Trophoblast cell (in vitro differentiated cells and primary cell): ENCODE data around the gene ALK.

Experiments
- DNase-seq, 2 donors: peaks; one replicate each; pipeline ENCODE4 v3.0.0-alpha.2; 2016
- H2AFZ ChIP-seq: 2 replicates; pipeline ENCODE4 v1.6.1; 2013; ENCODE audit warnings: low read length, moderate library complexity, mild to moderate bottlenecking; ENCODE audit not compliant: insufficient read depth, poor library complexity
- H2AK5ac ChIP-seq: 2 replicates; pipeline ENCODE4 v1.6.1; 2013; ENCODE audit warnings: mild to moderate bottlenecking, low read length
- H2BK120ac ChIP-seq: 2 replicates; pipeline ENCODE4 v1.6.1; 2013; ENCODE audit warnings: low read length, mild to moderate bottlenecking, moderate library complexity; ENCODE audit not compliant: insufficient read depth, poor library complexity
- H2BK12ac ChIP-seq: 2 replicates; pipeline ENCODE4 v1.6.1; 2013; ENCODE audit warnings: mild to moderate bottlenecking, low read length, moderate library complexity
- H2BK5ac ChIP-seq: 2 replicates; pipeline ENCODE4 v1.6.1; 2013; ENCODE audit warnings: low read length, low read depth, moderate library complexity, mild to moderate bottlenecking; ENCODE audit not compliant: poor library complexity
- H3K14ac ChIP-seq: 2 replicates; pipeline ENCODE4 v1.6.1; 2013; ENCODE audit warnings: mild to moderate bottlenecking, low read length
- H3K18ac ChIP-seq: 2 replicates; pipeline ENCODE4 v1.6.1; 2013; ENCODE audit warnings: mild to moderate bottlenecking, low read length
- H3K23ac ChIP-seq: 2 replicates; pipeline ENCODE4 v1.6.1; 2013; ENCODE audit warnings: low read length
- H3K27ac ChIP-seq: 2 replicates; pipeline ENCODE4 v1.5.1; 2013; ENCODE audit warnings: low read depth, mild to moderate bottlenecking, inconsistent platforms, low read length, moderate library complexity
- H3K27me3 ChIP-seq: 2 replicates; pipeline ENCODE4 v1.6.1; 2013; ENCODE audit warnings: inconsistent platforms, mild to moderate bottlenecking, low read length, moderate library complexity; ENCODE audit not compliant: insufficient read depth
- H3K36me3 ChIP-seq, 2 experiments: 1 replicate in 1 of 2; 2 replicates in 1 of 2; pipeline ENCODE4 v1.6.1; 2013; ENCODE audit warnings: low read length in 2 of 2, mild to moderate bottlenecking in 2 of 2, moderate library complexity in 1 of 2; ENCODE audit not compliant: insufficient read depth in 2 of 2, control insufficient read depth in 1 of 2
- H3K4ac ChIP-seq: 2 replicates; pipeline ENCODE4 v1.6.1; 2013; ENCODE audit warnings: low read depth, mild to moderate bottlenecking, low read length, moderate library complexity
- H3K4me1 ChIP-seq, 2 experiments: 1 replicate in 1 of 2; 2 replicates in 1 of 2; pipeline ENCODE4 v1.6.1; 2013; ENCODE audit warnings: low read length in 2 of 2, mild to moderate bottlenecking in 2 of 2, moderate library complexity in 1 of 2; ENCODE audit not compliant: insufficient read depth in 2 of 2, control insufficient read depth in 1 of 2
- H3K4me2 ChIP-seq: 2 replicates; pipeline ENCODE4 v1.6.1; 2013; ENCODE audit warnings: inconsistent platforms, mild to moderate bottlenecking, low read length, moderate library complexity
- H3K4me3 ChIP-seq: 2 replicates; pipeline ENCODE4 v1.5.1; 2013; ENCODE audit warnings: mild to moderate bottlenecking, low read depth, low read length, inconsistent platforms
- H3K79me1 ChIP-seq: one replicate; pipeline ENCODE4 v1.6.1; 2013; ENCODE audit warnings: low read length
- H3K79me2 ChIP-seq: 2 replicates; pipeline ENCODE4 v1.6.1; 2013; ENCODE audit warnings: low read length, mild to moderate bottlenecking; ENCODE audit not compliant: control insufficient read depth, insufficient read depth, poor library complexity
- H3K9ac ChIP-seq: 2 replicates; pipeline ENCODE4 v1.6.1; 2013; ENCODE audit warnings: mild to moderate bottlenecking, low read length
- H3K9me3 ChIP-seq: 2 replicates; pipeline ENCODE4 v1.6.1; 2013; ENCODE audit warnings: low read depth, mild to moderate bottlenecking, control low read depth, inconsistent platforms, low read length; ENCODE audit not compliant: insufficient read depth
- H4K12ac ChIP-seq: 2 replicates; pipeline ENCODE4 v1.6.1; 2013; ENCODE audit warnings: low read depth, mild to moderate bottlenecking, low read length, moderate library complexity
- H4K8ac ChIP-seq: 2 replicates; pipeline ENCODE4 v1.6.1; 2013; ENCODE audit warnings: low read depth, mild to moderate bottlenecking, low read length, moderate library complexity
- H4K91ac ChIP-seq: one replicate; pipeline ENCODE4 v1.6.1; 2013; ENCODE audit warnings: low read depth, mild to moderate bottlenecking, low read length, moderate library complexity
- WGBS: extraction: QIAGEN DNeasy Blood & Tissue Kit; methylation state at CpG from one replicate; pipeline ENCODE4 v1.1.7; 2013; ENCODE audit warnings: missing lambda C conversion rate; ENCODE audit not compliant: insufficient read length, insufficient coverage; ENCODE audit errors: extremely low coverage; 5-methylcytosine and 5-hydroxymethylcytosine counted together

ALK gene

GRCh38 chr2:29780906-29781305 lies 140.5 kb downstream of the ALK start:
- no peak overlapping the region for H3K9ac ChIP-seq
- peaks cover 4 to 7% of the 10 kb centered on the region in 2 experiments for H3K4me1 ChIP-seq
- H4K8ac ChIP-seq = no peak overlapping the region
- H4K91ac ChIP-seq = peak overlapping the region; percentile 12
- peaks cover 2% of the 10 kb centered on the region for H3K9me3 ChIP-seq
- no peaks in the 10 kb centered on the region for H3K79me1 ChIP-seq
- H3K18ac ChIP-seq = no peak overlapping the region
- H3K27me3 ChIP-seq = no peaks in the 10 kb centered on the region
- H3K36me3 ChIP-seq = no peaks in the 10 kb centered on the region
- no peak overlapping the region for H3K14ac ChIP-seq
- H2AFZ ChIP-seq = no peak overlapping the region
- no peak overlapping the region for H3K23ac ChIP-seq
- H2BK120ac ChIP-seq = no peak overlapping the region
- no peak overlapping the region for H2AK5ac ChIP-seq
- H2BK12ac ChIP-seq = no peak overlapping the region
- H3K27ac ChIP-seq = no peak overlapping the region
- H3K4me3 ChIP-seq = no peak overlapping the region
- no peak overlapping the region for H3K4me2 ChIP-seq
- DNase-seq = no peak
- H3K4ac ChIP-seq = no peak overlapping the region
- no peak overlapping the region for H2BK5ac ChIP-seq
- H3K79me2 ChIP-seq = no peaks in the 10 kb centered on the region
- no peak overlapping the region for H4K12ac ChIP-seq
- WGBS = no CpG with 5 or more reads among the region's 1 CpG

DNA sequence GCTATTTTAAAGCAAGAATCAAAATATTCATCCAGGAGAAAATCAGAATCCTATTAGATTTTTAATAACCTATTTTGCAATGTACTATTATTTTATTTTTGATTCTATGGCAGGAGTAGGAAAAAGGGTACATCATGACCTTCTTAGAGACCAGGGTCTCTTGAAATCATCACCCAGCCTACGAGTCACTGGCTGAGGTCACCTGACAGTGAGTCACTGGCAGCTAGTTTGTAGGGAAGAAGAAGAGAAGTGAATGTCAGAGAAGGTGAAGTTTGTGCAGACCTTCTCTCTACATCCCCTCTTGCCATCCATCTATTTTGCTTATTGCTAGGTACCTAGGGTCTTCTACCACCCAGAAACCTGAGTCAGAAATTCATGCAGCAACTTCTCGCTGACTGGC lies 144.2 kb downstream of the ALK start:
- H3K36me3 ChIP-seq = no peaks in the 10 kb centered on the region
- H2BK5ac ChIP-seq = no peak overlapping the region
- H4K91ac ChIP-seq = no peak overlapping the region
- no peaks in the 10 kb centered on the region for H3K27me3 ChIP-seq
- H3K79me1 ChIP-seq = no peaks in the 10 kb centered on the region
- no peaks in the 10 kb centered on the region for H3K79me2 ChIP-seq
- H3K9me3 ChIP-seq = peaks cover 2% of the 10 kb centered on the region
- no peak overlapping the region for H3K18ac ChIP-seq
- no peak overlapping the region for H2BK12ac ChIP-seq
- no peak overlapping the region for H2BK120ac ChIP-seq
- no peak overlapping the region for H3K4me3 ChIP-seq
- H3K23ac ChIP-seq = no peak overlapping the region
- H4K12ac ChIP-seq = no peak overlapping the region
- no peak for DNase-seq
- no peak overlapping the region for H3K14ac ChIP-seq
- no peak overlapping the region for H2AFZ ChIP-seq
- H3K27ac ChIP-seq = no peak overlapping the region
- H2AK5ac ChIP-seq = no peak overlapping the region
- peaks cover 2 to 5% of the 10 kb centered on the region in 2 experiments for H3K4me1 ChIP-seq
- no CpG with 5 or more reads among the region's 2 CpGs for whole genome bisulfite sequencing
- H4K8ac ChIP-seq = no peak overlapping the region
- H3K9ac ChIP-seq = no peak overlapping the region
- no peak overlapping the region for H3K4me2 ChIP-seq
- no peak overlapping the region for H3K4ac ChIP-seq

DNA sequence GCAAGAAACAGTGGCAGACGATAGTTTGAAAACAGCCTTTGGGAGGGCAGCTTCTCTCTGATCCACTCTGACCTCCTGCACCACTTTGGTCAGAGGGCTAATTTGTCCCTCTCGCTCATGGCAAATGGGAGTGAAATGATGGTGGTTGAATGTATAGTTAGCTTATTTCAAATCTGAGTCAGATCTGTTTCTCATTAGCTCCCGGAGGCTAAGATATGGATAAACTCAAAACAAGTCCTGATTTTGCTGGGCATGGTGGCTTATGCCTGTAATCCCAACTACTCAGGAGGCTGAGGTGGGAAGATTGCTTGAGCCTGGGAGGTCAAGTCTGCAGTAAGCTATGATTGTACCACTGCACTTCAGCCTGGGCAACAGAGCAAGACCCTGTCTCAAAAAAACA lies 145.0 kb downstream of the ALK start:
- Histone ChIP-seq H4K91ac (no peak overlapping the region), H3K14ac (no peak overlapping the region), H3K27me3 (no peaks in the 10 kb centered on the region), H3K4me3 (no peak overlapping the region), H2BK120ac (no peak overlapping the region), H3K4me2 (no peak overlapping the region), H3K18ac (no peak overlapping the region), H2AK5ac (no peak overlapping the region), H3K36me3 (no peaks in the 10 kb centered on the region), H3K79me1 (no peaks in the 10 kb centered on the region), H2AFZ (no peak overlapping the region), H4K8ac (no peak overlapping the region), H3K9ac (no peak overlapping the region), H2BK5ac (no peak overlapping the region), H3K4me1 (peaks cover 0 to 3% of the 10 kb centered on the region in 2 experiments), H3K9me3 (peaks cover 2% of the 10 kb centered on the region), H4K12ac (no peak overlapping the region), H2BK12ac (no peak overlapping the region), H3K27ac (no peak overlapping the region), H3K23ac (no peak overlapping the region), H3K79me2 (no peaks in the 10 kb centered on the region), H3K4ac (no peak overlapping the region)
- DNase-seq = no peak
- no CpG with 5 or more reads among the region's 3 CpGs for WGBS

DNA sequence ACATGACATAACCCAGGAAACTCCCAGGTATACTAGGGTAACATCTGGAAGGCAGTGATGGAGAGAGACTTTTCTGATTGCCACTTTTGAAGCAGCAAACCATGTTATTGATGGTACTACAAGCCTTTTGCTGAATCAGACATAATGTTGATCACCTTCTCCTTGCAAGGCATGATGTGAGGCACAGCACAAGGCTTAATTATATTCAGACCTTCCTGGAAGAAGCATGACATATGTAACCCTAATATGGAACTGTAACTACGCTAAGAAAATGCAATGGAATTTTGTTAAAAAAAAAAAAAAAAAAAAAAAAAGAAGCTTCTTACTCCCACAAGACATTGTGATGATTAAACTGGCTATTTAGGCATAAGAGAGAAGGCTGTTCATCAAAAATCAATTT lies 145.4 kb downstream of the ALK start:
- H4K91ac ChIP-seq = no peak overlapping the region

More for the DNA sequence above, 145.4 kb downstream of the ALK start:
- Histone ChIP-seq H2BK120ac (no peak overlapping the region), H3K9ac (no peak overlapping the region), H3K27ac (no peak overlapping the region), H3K18ac (no peak overlapping the region), H2BK12ac (no peak overlapping the region), H3K23ac (no peak overlapping the region), H2AK5ac (no peak overlapping the region), H3K9me3 (peaks cover 2% of the 10 kb centered on the region), H3K4me1 (peaks cover 0 to 3% of the 10 kb centered on the region in 2 experiments), H3K27me3 (no peaks in the 10 kb centered on the region), H3K4ac (no peak overlapping the region), H4K8ac (no peak overlapping the region), H4K12ac (no peak overlapping the region), H3K4me3 (no peak overlapping the region), H3K79me1 (no peaks in the 10 kb centered on the region), H3K79me2 (no peaks in the 10 kb centered on the region), H3K14ac (no peak overlapping the region), H3K36me3 (no peaks in the 10 kb centered on the region), H3K4me2 (no peak overlapping the region), H2AFZ (no peak overlapping the region), H2BK5ac (no peak overlapping the region)
- no peak for DNase-seq
- no CpG with 5 or more reads among the region's 1 CpG for WGBS
